GM20431 (cell line): ENCODE measurements around the gene CCDC182.

Experiments
- in situ Hi-C: fragments of 300-500 bp; cut with MseI, MboI; formaldehyde crosslinking; loops from one replicate; pipeline ENCODE4 v1.15.0; 2020; ENCODE audit warnings: low sequenced_read_pairs; ENCODE audit not compliant: unreplicated experiment

Gene CCDC182

GRCh38 chr17:57758654-57759053 lies 13.6 kb upstream of the CCDC182 start:
- in situ Hi-C loops, result no loop called here

GRCh38 chr17:57757735-57758134 lies 12.6 kb upstream of the CCDC182 start:
- in situ Hi-C loops, result no loop called here

GRCh38 chr17:57756951-57757350 lies 11.9 kb upstream of the CCDC182 start:
- in situ Hi-C loops, result no loop called here

- in situ Hi-C loops, result no loop called here
Measured at GRCh38 chr17:57755480-57756070, 10.5 kb upstream of the CCDC182 start.

GRCh38 chr17:57752031-57752905 lies 7.2 kb upstream of the CCDC182 start:
- in situ Hi-C loops, result no loop called here

- in situ Hi-C loops, result no loop called here
Measured at GRCh38 chr17:57751348-57751971, 6.4 kb upstream of the CCDC182 start.

- in situ Hi-C loops, result no loop called here
Measured at GRCh38 chr17:57750895-57751294, 5.8 kb upstream of the CCDC182 start.

GRCh38 chr17:57750109-57750871 lies 5.2 kb upstream of the CCDC182 start:
- in situ Hi-C loops, result no loop called here

GRCh38 chr17:57749701-57750100 lies 4.6 kb upstream of the CCDC182 start:
- in situ Hi-C loops, result loop anchor here (10.0 to 25.0 kb wide), 2 partner anchors 512 to 625 kb away; no protein-coding TSS in a partner anchor

- in situ Hi-C loops, result loop anchor here (10.0 to 25.0 kb wide), 2 partner anchors 510 to 623 kb away; no protein-coding TSS in a partner anchor
Measured at GRCh38 chr17:57747221-57748017, 2.3 kb upstream of the CCDC182 start.

- in situ Hi-C loops, result loop anchor here (10.0 to 25.0 kb wide), 2 partner anchors 509 to 621 kb away; no protein-coding TSS in a partner anchor
Measured at GRCh38 chr17:57746221-57746620, 1.1 kb upstream of the CCDC182 start.

- in situ Hi-C loops, result loop anchor here (10.0 to 25.0 kb wide), 2 partner anchors 507 to 620 kb away; no protein-coding TSS in a partner anchor
Measured at GRCh38 chr17:57744195-57745170, 616 bp downstream of the CCDC182 start.

GRCh38 chr17:57740235-57740528 lies 4.9 kb downstream of the CCDC182 start:
- in situ Hi-C loops, result loop anchor here (10.0 to 25.0 kb wide), 2 partner anchors 503 to 615 kb away; no protein-coding TSS in a partner anchor

- in situ Hi-C loops, result loop anchor here (10.0 to 25.0 kb wide), 2 partner anchors 502 to 615 kb away; no protein-coding TSS in a partner anchor
Measured at GRCh38 chr17:57739402-57740234, 5.5 kb downstream of the CCDC182 start.

GRCh38 chr17:57737450-57737849 lies 7.6 kb downstream of the CCDC182 start:
- in situ Hi-C loops, result loop anchor here (25.0 kb wide), 1 partner anchor 500 kb away; no protein-coding TSS in a partner anchor

GRCh38 chr17:57735707-57736106 lies 9.4 kb downstream of the CCDC182 start:
- in situ Hi-C loops, result loop anchor here (25.0 kb wide), 1 partner anchor 498 kb away; no protein-coding TSS in a partner anchor

GRCh38 chr17:57735230-57735629 lies 9.9 kb downstream of the CCDC182 start:
- in situ Hi-C loops, result loop anchor here (25.0 kb wide), 1 partner anchor 498 kb away; no protein-coding TSS in a partner anchor
